ENCODE measurements around the gene CMIP.

CMIP gene

GRCh38 chr16:81554979-81555378, 110.4 kb downstream of the CMIP start:
- no peak for DNase-seq
- H3K4me3 ChIP-seq = no peak overlapping the region
- no peaks in the 10 kb centered on the region for H3K27me3 ChIP-seq
- peaks cover 0 to 27% (median 14%) of the 10 kb centered on the region in 4 donors for H3K4me1 ChIP-seq
- TF ChIP-seq CTCF (IDR thresholded peaks at IDR 0.05) = no peak
- intact Hi-C loops (cut with DNase I; ENCODE audit: low total_unique reads) = no loop called here
- no peak overlapping the region for H3K27ac ChIP-seq
- no peaks in the 10 kb centered on the region for H3K36me3 ChIP-seq
- no peaks in the 10 kb centered on the region for H3K9me3 ChIP-seq

- intact Hi-C loops (cut with DNase I; ENCODE audit: low total_unique reads) = no loop called here
- no peak for TF ChIP-seq CTCF (IDR thresholded peaks at IDR 0.05)
- Histone ChIP-seq H3K27ac (no peak overlapping the region), H3K9me3 (no peaks in the 10 kb centered on the region), H3K4me1 (peaks cover 0 to 27% (median 14%) of the 10 kb centered on the region in 4 donors), H3K4me3 (no peak overlapping the region), H3K36me3 (no peaks in the 10 kb centered on the region), H3K27me3 (no peaks in the 10 kb centered on the region)
- no peak for DNase-seq
Observed at GRCh38 chr16:81555660-81556059, 111.1 kb downstream of the CMIP start.

GRCh38 chr16:81556715-81557284, 112.2 kb downstream of the CMIP start:
- H3K36me3 ChIP-seq = no peaks in the 10 kb centered on the region
- no peak for DNase-seq
- H3K4me3 ChIP-seq = no peak overlapping the region
- intact Hi-C loops (cut with DNase I; ENCODE audit: low total_unique reads) = no loop called here
- H3K4me1 ChIP-seq = peaks cover 0 to 22% (median 12%) of the 10 kb centered on the region in 4 donors
- no peak overlapping the region for H3K27ac ChIP-seq
- H3K27me3 ChIP-seq = no peaks in the 10 kb centered on the region
- no peaks in the 10 kb centered on the region for H3K9me3 ChIP-seq
- TF ChIP-seq CTCF (IDR thresholded peaks at IDR 0.05) = no peak

GRCh38 chr16:81558077-81558443, 113.5 kb downstream of the CMIP start:
- Histone ChIP-seq H3K4me3 (no peak overlapping the region), H3K27me3 (no peaks in the 10 kb centered on the region), H3K27ac (no peak overlapping the region), H3K4me1 (peaks cover 0 to 18% (median 8%) of the 10 kb centered on the region in 4 donors), H3K36me3 (no peaks in the 10 kb centered on the region), H3K9me3 (no peaks in the 10 kb centered on the region)
- DNase-seq = no peak
- TF ChIP-seq CTCF (IDR thresholded peaks at IDR 0.05) = no peak
- intact Hi-C loops (cut with DNase I; ENCODE audit: low total_unique reads) = no loop called here

- Histone ChIP-seq H3K4me3 (no peak overlapping the region), H3K9me3 (no peaks in the 10 kb centered on the region), H3K36me3 (no peaks in the 10 kb centered on the region), H3K27me3 (no peaks in the 10 kb centered on the region), H3K4me1 (peaks cover 0 to 12% (median 3%) of the 10 kb centered on the region in 4 donors), H3K27ac (no peak overlapping the region)
- peak in 1 of 2 donors; percentile 37 for DNase-seq
- intact Hi-C loops (cut with DNase I; ENCODE audit: low total_unique reads) = no loop called here
- TF ChIP-seq CTCF (IDR thresholded peaks at IDR 0.05) = no peak
Observed at GRCh38 chr16:81558444-81559175, 114.0 kb downstream of the CMIP start.
